IMR-90 (cell line): ENCODE data around the gene TNNT1. TPM values are rescaled to one million over a fixed set of nuclear protein-coding genes. Genes with fewer than 3 reads are reported as not detected.

ENCODE experiments used
- ATAC-seq: fragments of 200-7000 bp; cut with Tn5 transposase; 2 replicates; pipeline ENCODE4 v1.9.1; 2020; ENCODE audit warnings: low read depth, mild to moderate bottlenecking, moderate library complexity
- BruUV-seq: library from RNA; stranded (reverse); fragments of 400-500 nt; replicated peaks from 2 replicates; lab custom pipeline; 2021; lab: Mats Ljungman, UMichigan
- CTCF ChIA-PET: fragments of 300-600 bp; formaldehyde crosslinking; extraction: SDS; loops from one replicate; lab custom pipeline; 2021; ENCODE audit warnings: antibody characterized with exemption; lab: Yijun Ruan, JAX
- POLR2A ChIA-PET: fragments of 300-600 bp; sonication (Branson Sonifier 250); formaldehyde crosslinking; loops from one replicate; lab custom pipeline; 2022; ENCODE audit warnings: antibody characterized with exemption; ENCODE audit not compliant: unreplicated experiment; lab: Charles Lee
- DNase-seq: peaks from one replicate; pipeline ENCODE4 v3.0.0; 2013
- H2AFZ ChIP-seq: replicated peaks from 2 replicates; pipeline ENCODE3; 2013; ENCODE audit warnings: low read length, mild to moderate bottlenecking; ENCODE audit not compliant: poor library complexity
- H2AK5ac ChIP-seq: 2 replicates; pipeline ENCODE4 v1.6.1; 2013; ENCODE audit warnings: low read depth, low read length, inconsistent platforms
- H2AK9ac ChIP-seq: replicated peaks from 2 replicates; pipeline ENCODE3; 2013; ENCODE audit warnings: mild to moderate bottlenecking, low read depth, low read length, moderate library complexity; ENCODE audit not compliant: poor library complexity
- H2BK120ac ChIP-seq: 2 replicates; pipeline ENCODE4 v1.6.1; 2013; ENCODE audit warnings: low read depth, low read length, inconsistent platforms
- H2BK15ac ChIP-seq: 3 replicates; pipeline ENCODE4 v1.6.1; 2013; ENCODE audit warnings: low read depth, low read length, inconsistent platforms
- H2BK20ac ChIP-seq: 2 replicates; pipeline ENCODE4 v1.6.1; 2013; ENCODE audit warnings: low read depth, mild to moderate bottlenecking, inconsistent platforms, low read length, moderate library complexity
- H2BK5ac ChIP-seq: 2 replicates; pipeline ENCODE4 v1.6.1; 2013; ENCODE audit warnings: mild to moderate bottlenecking, low read depth, low read length, inconsistent platforms; ENCODE audit not compliant: poor library complexity, severe bottlenecking
- H3K14ac ChIP-seq: replicated peaks from 2 replicates; pipeline ENCODE4 v1.6.1; 2013; ENCODE audit warnings: low read depth, low read length, inconsistent platforms
- H3K18ac ChIP-seq: 2 replicates; pipeline ENCODE4 v1.6.1; 2013; ENCODE audit warnings: low read depth, low read length, control low read depth
- H3K23ac ChIP-seq: 2 replicates; pipeline ENCODE4 v1.6.1; 2013; ENCODE audit warnings: low read depth, low read length, inconsistent platforms
- H3K27ac ChIP-seq: 2 replicates; pipeline ENCODE4 v1.5.1; 2013; ENCODE audit warnings: mild to moderate bottlenecking, control low read depth, low read length; ENCODE audit not compliant: insufficient read depth
- H3K27me3 ChIP-seq: 2 replicates; pipeline ENCODE4 v1.6.1; 2013; ENCODE audit warnings: low read length; ENCODE audit not compliant: control insufficient read depth, insufficient read depth
- H3K36me3 ChIP-seq: 2 replicates; pipeline ENCODE4 v1.6.1; 2013; ENCODE audit warnings: low read length, mixed read lengths; ENCODE audit not compliant: control insufficient read depth, insufficient read depth
- H3K4ac ChIP-seq: 2 replicates; pipeline ENCODE4 v1.6.1; 2013; ENCODE audit warnings: low read depth, low read length, inconsistent platforms
- H3K4me1 ChIP-seq: 2 replicates; pipeline ENCODE4 v1.6.1; 2013; ENCODE audit warnings: low read length, mixed read lengths; ENCODE audit not compliant: control insufficient read depth, insufficient read depth
- H3K4me2 ChIP-seq: 2 replicates; pipeline ENCODE4 v1.6.1; 2013; ENCODE audit warnings: low read depth, mild to moderate bottlenecking, control low read depth, low read length, moderate library complexity
- H3K4me3 ChIP-seq: 2 replicates; pipeline ENCODE4 v1.5.1; 2013; ENCODE audit warnings: low read depth, mild to moderate bottlenecking, control low read depth, low read length, moderate library complexity; ENCODE audit not compliant: insufficient read depth
- H3K56ac ChIP-seq: 2 replicates; pipeline ENCODE4 v1.6.1; 2013; ENCODE audit warnings: low read length, inconsistent platforms; ENCODE audit not compliant: insufficient read depth; ENCODE audit errors: extremely low read depth
- H3K79me1 ChIP-seq, 2 experiments: 2 replicates each; pipeline ENCODE4 v1.6.1; 2013; ENCODE audit warnings: low read length in 2 of 2, inconsistent platforms in 1 of 2, low read depth in 1 of 2
- H3K9ac ChIP-seq: 2 replicates; pipeline ENCODE4 v1.6.1; 2013; ENCODE audit warnings: low read depth, low read length, control low read depth
- H3K9me1 ChIP-seq: 2 replicates; pipeline ENCODE4 v1.6.1; 2013; ENCODE audit warnings: low read length, inconsistent platforms; ENCODE audit not compliant: insufficient read depth
- H3K9me3 ChIP-seq: 2 replicates; pipeline ENCODE4 v1.6.1; 2013; ENCODE audit warnings: low read length; ENCODE audit not compliant: control insufficient read depth, insufficient read depth
- H4K20me1 ChIP-seq: 2 replicates; pipeline ENCODE4 v1.6.1; 2013; ENCODE audit warnings: low read length, inconsistent platforms; ENCODE audit not compliant: insufficient read depth
- H4K5ac ChIP-seq: 2 replicates; pipeline ENCODE4 v1.6.1; 2013; ENCODE audit warnings: mild to moderate bottlenecking, low read depth, low read length, control low read depth
- H4K8ac ChIP-seq, 2 experiments: 2 replicates each; pipeline ENCODE4 v1.6.1; 2013; ENCODE audit warnings: low read depth in 2 of 2, low read length in 2 of 2, control low read depth in 1 of 2, inconsistent platforms in 1 of 2
- H4K91ac ChIP-seq: 2 replicates; pipeline ENCODE4 v1.6.1; 2013; ENCODE audit warnings: low read depth, low read length, inconsistent platforms; ENCODE audit not compliant: insufficient read depth
- BHLHE40 ChIP-seq: fragments of 150-350 bp; IDR thresholded peaks from 2 replicates; pipeline ENCODE4 v1.6.1; 2016; ENCODE audit warnings: mild to moderate bottlenecking, low read depth, low read length
- CEBPB ChIP-seq: IDR thresholded peaks from 2 replicates; pipeline ENCODE4 v1.6.1; 2012; ENCODE audit warnings: low read depth, low read length, improper control_type of control experiment
- CHD1 ChIP-seq: IDR thresholded peaks from 2 replicates; pipeline ENCODE4 v1.6.1; 2012; ENCODE audit warnings: low read depth, low read length, improper control_type of control experiment
- FOS ChIP-seq: fragments of 150-350 bp; IDR thresholded peaks from 2 replicates; pipeline ENCODE4 v1.6.1; 2016; ENCODE audit warnings: low read depth, low read length
- MAFK ChIP-seq: IDR thresholded peaks from 2 replicates; pipeline ENCODE4 v1.6.1; 2012; ENCODE audit warnings: low read depth, low read length, improper control_type of control experiment
- MAZ ChIP-seq: IDR thresholded peaks from 2 replicates; pipeline ENCODE4 v1.6.1; 2012; ENCODE audit warnings: low read depth, mild to moderate bottlenecking, low read length, improper control_type of control experiment, moderate library complexity, borderline replicate concordance
- NFE2L2 ChIP-seq: fragments of 150-350 bp; IDR thresholded peaks from 2 replicates; pipeline ENCODE4 v1.6.1; 2016; ENCODE audit warnings: low read depth, mild to moderate bottlenecking, low read length
- POLR2A ChIP-seq: IDR thresholded peaks from 2 replicates; pipeline ENCODE4 v1.6.1; 2012; ENCODE audit warnings: mild to moderate bottlenecking, low read depth, low read length
- RAD21 ChIP-seq: IDR thresholded peaks from 2 replicates; pipeline ENCODE4 v1.6.1; 2012; ENCODE audit warnings: low read length, improper control_type of control experiment
- RCOR1 ChIP-seq: IDR thresholded peaks from 2 replicates; pipeline ENCODE4 v1.6.1; 2012; ENCODE audit warnings: mild to moderate bottlenecking, low read length, improper control_type of control experiment; ENCODE audit not compliant: insufficient replicate concordance
- RFX5 ChIP-seq: IDR thresholded peaks from 2 replicates; pipeline ENCODE4 v1.8.0; 2012; ENCODE audit warnings: low read depth, mild to moderate bottlenecking, low read length, moderate library complexity
- SMC3 ChIP-seq: fragments of 150-350 bp; IDR thresholded peaks from 2 replicates; pipeline ENCODE4 v1.6.1; 2016; ENCODE audit warnings: low read depth, mild to moderate bottlenecking, antibody characterized with exemption, low read length, moderate library complexity
- USF2 ChIP-seq: fragments of 150-350 bp; IDR thresholded peaks from 2 replicates; pipeline ENCODE4 v1.6.1; 2017; ENCODE audit warnings: mild to moderate bottlenecking, antibody characterized with exemption, low read length, low read depth
- WGBS, 2 experiments: methylation state at CpG; one replicate each; pipeline versions ENCODE4 v1.1.5 to v1.1.7; 2013; ENCODE audit warnings: missing lambda C conversion rate in 2 of 2; ENCODE audit not compliant: insufficient read length in 1 of 2; ENCODE audit errors: extremely low coverage in 2 of 2; 5-methylcytosine and 5-hydroxymethylcytosine counted together
- dilution Hi-C: fragments of 300-500 bp; cut with HindIII; formaldehyde crosslinking; loops from one replicate; pipeline ENCODE4 v1.14.3; 2018; ENCODE audit warnings: low sequenced_read_pairs; ENCODE audit not compliant: unreplicated experiment
- in situ Hi-C: fragments of 300-500 bp; cut with MboI; formaldehyde crosslinking; loops from 3 replicates; pipeline ENCODE4 v1.14.3; 2019; ENCODE audit warnings: low sequenced_read_pairs, inconsistent platforms, mixed read lengths
- intact Hi-C: fragments of 100-400 bp; cut with micrococcal nuclease; formaldehyde crosslinking; loops from 2 replicates; pipeline ENCODE4 v1.10.0; 2022
- polyA plus RNA-seq, 3 experiments: library from polyadenylated mRNA; depleted of rRNA; stranded (reverse); fragments of >200 nt; gene quantifications; 2 replicates each; pipeline ENCODE4 v1.2.3, GENCODE V29; 2012; ENCODE audit warnings: low replicate concordance in 1 of 3
- total RNA-seq: library from RNA; depleted of rRNA; stranded (reverse); fragments of >200 nt; gene quantifications from 2 replicates; pipeline ENCODE4 v1.2.3, GENCODE V29; 2012
- TF ChIP-seq, protein P1 (sequence below): fragments of 150-350 bp; IDR thresholded peaks from 2 replicates; pipeline ENCODE4 v1.6.1; 2016; ENCODE audit warnings: low read depth, mild to moderate bottlenecking, low read length, moderate library complexity, borderline replicate concordance
- TF ChIP-seq, protein P2 (sequence below): conservative IDR thresholded peaks from 2 replicates; pipeline ENCODE4 v1.5.1; 2012; ENCODE audit warnings: mild to moderate bottlenecking, low read depth, low read length, improper control_type of control experiment

TNNT1 gene
- total and polyA plus RNA-seq, 2 of the 4 experiments (the other 2 are of a cell fraction), result 1.3 to 2.6 TPM

- DNase-seq (no peak), ATAC-seq (no peak)
- TF ChIP-seq POLR2A (no peak), MAFK (no peak), RCOR1 (no peak), FOS (no peak), USF2 (no peak), RAD21 (no peak), CEBPB (no peak), SMC3 (no peak), BHLHE40 (no peak), MAZ (no peak), RFX5 (no peak), NFE2L2 (no peak), CHD1 (no peak)
- TF ChIP-seq, protein P1, sequence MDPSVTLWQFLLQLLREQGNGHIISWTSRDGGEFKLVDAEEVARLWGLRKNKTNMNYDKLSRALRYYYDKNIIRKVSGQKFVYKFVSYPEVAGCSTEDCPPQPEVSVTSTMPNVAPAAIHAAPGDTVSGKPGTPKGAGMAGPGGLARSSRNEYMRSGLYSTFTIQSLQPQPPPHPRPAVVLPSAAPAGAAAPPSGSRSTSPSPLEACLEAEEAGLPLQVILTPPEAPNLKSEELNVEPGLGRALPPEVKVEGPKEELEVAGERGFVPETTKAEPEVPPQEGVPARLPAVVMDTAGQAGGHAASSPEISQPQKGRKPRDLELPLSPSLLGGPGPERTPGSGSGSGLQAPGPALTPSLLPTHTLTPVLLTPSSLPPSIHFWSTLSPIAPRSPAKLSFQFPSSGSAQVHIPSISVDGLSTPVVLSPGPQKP, result no peak
- TF ChIP-seq, protein P2, sequence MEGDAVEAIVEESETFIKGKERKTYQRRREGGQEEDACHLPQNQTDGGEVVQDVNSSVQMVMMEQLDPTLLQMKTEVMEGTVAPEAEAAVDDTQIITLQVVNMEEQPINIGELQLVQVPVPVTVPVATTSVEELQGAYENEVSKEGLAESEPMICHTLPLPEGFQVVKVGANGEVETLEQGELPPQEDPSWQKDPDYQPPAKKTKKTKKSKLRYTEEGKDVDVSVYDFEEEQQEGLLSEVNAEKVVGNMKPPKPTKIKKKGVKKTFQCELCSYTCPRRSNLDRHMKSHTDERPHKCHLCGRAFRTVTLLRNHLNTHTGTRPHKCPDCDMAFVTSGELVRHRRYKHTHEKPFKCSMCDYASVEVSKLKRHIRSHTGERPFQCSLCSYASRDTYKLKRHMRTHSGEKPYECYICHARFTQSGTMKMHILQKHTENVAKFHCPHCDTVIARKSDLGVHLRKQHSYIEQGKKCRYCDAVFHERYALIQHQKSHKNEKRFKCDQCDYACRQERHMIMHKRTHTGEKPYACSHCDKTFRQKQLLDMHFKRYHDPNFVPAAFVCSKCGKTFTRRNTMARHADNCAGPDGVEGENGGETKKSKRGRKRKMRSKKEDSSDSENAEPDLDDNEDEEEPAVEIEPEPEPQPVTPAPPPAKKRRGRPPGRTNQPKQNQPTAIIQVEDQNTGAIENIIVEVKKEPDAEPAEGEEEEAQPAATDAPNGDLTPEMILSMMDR, result no peak
- Histone ChIP-seq H3K18ac (no peak overlapping the region), H3K4ac (no peak overlapping the region), H2AK5ac (no peak overlapping the region), H3K9me3 (no peaks in the 10 kb centered on the region), H3K23ac (no peak overlapping the region), H4K5ac (no peak overlapping the region), H3K9ac (no peak overlapping the region), H3K14ac (no peak overlapping the region), H3K4me2 (no peak overlapping the region), H2AK9ac (no peak overlapping the region), H2AFZ (no peak overlapping the region), H3K56ac (no peak overlapping the region), H3K36me3 (no peaks in the 10 kb centered on the region), H4K20me1 (no peaks in the 10 kb centered on the region), H2BK15ac (no peak overlapping the region), H2BK5ac (no peak overlapping the region), H3K27ac (no peak overlapping the region), H3K4me3 (no peak overlapping the region), H2BK20ac (no peak overlapping the region), H3K4me1 (no peaks in the 10 kb centered on the region), H3K9me1 (peaks cover 3% of the 10 kb centered on the region; the same call in 1 of the 2 replicates), H2BK120ac (no peak overlapping the region), H4K91ac (no peak overlapping the region), H3K27me3 (no peaks in the 10 kb centered on the region; the same call in 1 of the 2 replicates), H3K79me1 (no peaks in the 10 kb centered on the region), H4K8ac (no peak overlapping the region)
- in situ Hi-C loops, result no loop called here
- dilution Hi-C loops, result no loop called here
- intact Hi-C loops, result no loop called here
- CTCF ChIA-PET, result no interaction called here
- POLR2A ChIA-PET, result interaction anchor here (0.7 kb wide), 1 partner anchor 11 kb away, joined by 6 read pairs; no protein-coding TSS in a partner anchor
- no TSS peak for BruUV-seq
- WGBS, 2 experiments, result 56% methylated on average over 4 of the region's 12 CpGs; no CpG with 5 or more reads in 1 of the 2 experiments
Observed at GRCh38 chr19:55193481-55193880, 44.5 kb upstream of the TNNT1 start.
